ENCODE measurements around the gene UBE2L5.
A peak's percentile ranks its signal among the peaks of the same experiment; 100 is the strongest.
"Not testable (repeated sequence)": the region's sequence is repeated elsewhere in the genome, so short reads cannot be mapped to it uniquely, and the experiment has no call there.

UBE2L5 gene

GRCh38 chr13:30440910-30441703, 18.8 kb downstream of the UBE2L5 start:
- no peak for DNase-seq (ENCODE audit: low spot score)

GRCh38 chr13:30442926-30443325, 20.6 kb downstream of the UBE2L5 start:
- no peak for DNase-seq (ENCODE audit: low spot score)

GRCh38 chr13:30443491-30443890, 21.2 kb downstream of the UBE2L5 start:
- DNase-seq (ENCODE audit: low spot score), result not testable (repeated sequence)

GRCh38 chr13:30443957-30444404, 21.7 kb downstream of the UBE2L5 start:
- DNase-seq (ENCODE audit: low spot score), result no peak

- no peak for DNase-seq (ENCODE audit: low spot score)
These were observed 23.8 kb downstream of the UBE2L5 start for GRCh38 chr13:30446126-30446500.

GRCh38 chr13:30448441-30448840, 26.1 kb downstream of the UBE2L5 start:
- no peak for DNase-seq (ENCODE audit: low spot score)

GRCh38 chr13:30450066-30450465, 27.8 kb downstream of the UBE2L5 start:
- DNase-seq (ENCODE audit: low spot score), result no peak

GRCh38 chr13:30451476-30451875, 29.2 kb downstream of the UBE2L5 start:
- not testable (repeated sequence) for DNase-seq (ENCODE audit: low spot score)

GRCh38 chr13:30453727-30454126, 31.4 kb downstream of the UBE2L5 start:
- no peak for DNase-seq (ENCODE audit: low spot score)

GRCh38 chr13:30454991-30455390, 32.7 kb downstream of the UBE2L5 start:
- no peak for DNase-seq (ENCODE audit: low spot score)

- no peak for DNase-seq (ENCODE audit: low spot score)
These were observed 34.0 kb downstream of the UBE2L5 start for GRCh38 chr13:30456290-30456689.

- no peak for DNase-seq (ENCODE audit: low spot score)
These were observed 35.1 kb downstream of the UBE2L5 start for GRCh38 chr13:30457306-30457891.

- not testable (repeated sequence) for DNase-seq (ENCODE audit: low spot score)
These were observed 39.2 kb downstream of the UBE2L5 start for GRCh38 chr13:30461279-30462066.

GRCh38 chr13:30463787-30464495, 41.6 kb downstream of the UBE2L5 start:
- peak; percentile 78 for DNase-seq (ENCODE audit: low spot score)

GRCh38 chr13:30464496-30465342, 42.4 kb downstream of the UBE2L5 start:
- peak; percentile 92 for DNase-seq (ENCODE audit: low spot score)

- no peak for DNase-seq (ENCODE audit: low spot score)
These were observed 43.0 kb downstream of the UBE2L5 start for GRCh38 chr13:30465343-30465592.

GRCh38 chr13:30465593-30466357, 43.5 kb downstream of the UBE2L5 start, which contains the start of gene HMGB1:
HMGB1 (minus strand) TSS chr13:30465936; CDS start chr13:30463680, 2,256 bp downstream.
- peak; percentile 98 for DNase-seq (ENCODE audit: low spot score)

- no peak for DNase-seq (ENCODE audit: low spot score)
These were observed 44.0 kb downstream of the UBE2L5 start for GRCh38 chr13:30466358-30466714.

GRCh38 chr13:30466841-30467252, 44.6 kb downstream of the UBE2L5 start:
- DNase-seq (ENCODE audit: low spot score), result no peak

- DNase-seq (ENCODE audit: low spot score), result no peak
These were observed 51.4 kb downstream of the UBE2L5 start for GRCh38 chr13:30473675-30474074.

Measured in left forelimb (tissue), 1 donor.